OCI-LY3 (cell line): ENCODE data around the gene WDR73.

Source experiments
- CTCF ChIP-seq: fragments of 200-600, 300-600 bp; sonication (generic); IDR thresholded peaks from 2 replicates; pipeline ENCODE4 v1.5.1; 2014; ENCODE audit warnings: antibody characterized with exemption, low read length, low read depth
- EZH2phosphoT487 ChIP-seq: fragments of 200-600 bp; shearing (Covaris generic); IDR thresholded peaks from 2 replicates; pipeline ENCODE4 v1.6.1; 2018; ENCODE audit warnings: antibody characterized with exemption, mixed run types, low read depth

GRCh38 chr15:84658788-84659411 lies 4.8 kb upstream of the WDR73 start:
- no peak for TF ChIP-seq CTCF
- no peak for TF ChIP-seq EZH2phosphoT487
